Activated CD4-positive, alpha-beta T cell treated with anti-CD3 and anti-CD28 coated beads for 36 hours (primary cell): Measurements from ENCODE around the gene GLIS2. TPM values are rescaled to one million over a fixed set of nuclear protein-coding genes. Genes with fewer than 3 reads are reported as not detected.
"Not testable (repeated sequence)": the region's sequence is repeated elsewhere in the genome, so short reads cannot be mapped to it uniquely, and the experiment has no call there.

Experiments used
- ATAC-seq: fragments of 200-7000 bp; cut with Tn5 transposase; one replicate; pipeline ENCODE4 v1.10.0; 2021; ENCODE audit warnings: mild to moderate bottlenecking, moderate library complexity
- CTCF ChIA-PET: fragments of 350-600 bp; sonication (Branson Sonifier 250); formaldehyde crosslinking; loops from one replicate; lab custom pipeline; 2021; ENCODE audit warnings: antibody characterized with exemption; lab: Charles Lee
- POLR2A ChIA-PET: fragments of 350-600 bp; sonication (Branson Sonifier 250); formaldehyde crosslinking; loops from one replicate; lab custom pipeline; 2021; ENCODE audit warnings: antibody characterized with exemption, inconsistent platforms; lab: Charles Lee
- DNase-seq: peaks from one replicate; pipeline ENCODE4 v3.0.0-alpha.2; 2020
- H3K27ac Mint-ChIP-seq: one replicate; pipeline ENCODE4 v1.8.0; 2021; ENCODE audit warnings: mixed read lengths
- H3K27me3 Mint-ChIP-seq: one replicate; pipeline ENCODE4 v1.8.0; 2021; ENCODE audit warnings: mixed read lengths
- H3K36me3 Mint-ChIP-seq: one replicate; pipeline ENCODE4 v1.8.0; 2021; ENCODE audit warnings: low read depth, mixed read lengths
- H3K4me1 Mint-ChIP-seq: one replicate; pipeline ENCODE4 v1.8.0; 2021; ENCODE audit warnings: mixed read lengths
- H3K4me3 Mint-ChIP-seq: one replicate; pipeline ENCODE4 v1.8.0; 2021; ENCODE audit warnings: mild to moderate bottlenecking, moderate library complexity, mixed read lengths
- H3K9me3 Mint-ChIP-seq: one replicate; pipeline ENCODE4 v1.8.0; 2021; ENCODE audit warnings: low read depth, mixed read lengths
- intact Hi-C, 2 experiments: fragments of 100-400 bp; cut with DNase I in 1 of 2; cut with micrococcal nuclease in 1 of 2; formaldehyde crosslinking; loops; one replicate each; pipeline versions ENCODE4 v1.14.2 to v1.15.1; 2022 to 2024; cut with DNase I, micrococcal nuclease
- total RNA-seq, 2 experiments: library from RNA; stranded (reverse); gene quantifications; one replicate each; pipeline ENCODE4 v1.2.3, GENCODE V29; 2021

Gene GLIS2
- total RNA-seq, 2 experiments from 2014 or later = 0.27 to 0.30 TPM

DNA sequence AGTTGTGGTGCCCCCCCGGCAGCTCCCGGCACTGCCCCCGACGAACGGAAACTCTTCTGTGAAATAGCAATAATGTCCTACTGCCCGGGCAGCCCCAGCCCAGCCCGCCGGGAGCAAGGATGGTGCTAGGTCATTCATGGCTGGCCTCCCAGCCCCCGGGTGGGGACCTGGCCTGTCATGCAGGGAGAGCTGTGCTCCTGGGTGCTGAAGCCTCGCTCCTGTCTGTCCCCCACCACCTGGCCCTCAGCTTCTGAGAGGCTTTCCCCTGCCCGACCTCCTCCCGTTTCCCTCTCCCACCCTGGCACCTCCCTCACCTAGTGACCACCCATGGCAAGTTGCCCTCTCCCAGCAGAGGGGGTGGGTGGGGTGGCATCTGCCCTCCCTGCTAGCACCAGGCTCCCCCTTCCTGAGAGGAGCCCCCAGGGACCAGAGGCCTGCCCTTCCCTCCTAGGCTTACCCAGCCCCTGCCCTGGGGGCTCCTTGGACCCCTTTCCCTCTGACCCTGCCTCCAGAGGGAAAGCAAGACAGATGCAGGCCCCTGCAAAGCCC, 21.7 kb downstream of the GLIS2 start:
- Mint-ChIP-seq H3K9me3 (no peaks in the 10 kb centered on the region), H3K27me3 (no peaks in the 10 kb centered on the region), H3K4me3 (no peak overlapping the region), H3K4me1 (no peaks in the 10 kb centered on the region), H3K27ac (no peak overlapping the region), H3K36me3 (no peaks in the 10 kb centered on the region)
- ATAC-seq = no peak
- ChIA-PET CTCF (no interaction called here), POLR2A (no interaction called here)
- DNase-seq = no peak
- intact Hi-C loops = no loop called here

DNA sequence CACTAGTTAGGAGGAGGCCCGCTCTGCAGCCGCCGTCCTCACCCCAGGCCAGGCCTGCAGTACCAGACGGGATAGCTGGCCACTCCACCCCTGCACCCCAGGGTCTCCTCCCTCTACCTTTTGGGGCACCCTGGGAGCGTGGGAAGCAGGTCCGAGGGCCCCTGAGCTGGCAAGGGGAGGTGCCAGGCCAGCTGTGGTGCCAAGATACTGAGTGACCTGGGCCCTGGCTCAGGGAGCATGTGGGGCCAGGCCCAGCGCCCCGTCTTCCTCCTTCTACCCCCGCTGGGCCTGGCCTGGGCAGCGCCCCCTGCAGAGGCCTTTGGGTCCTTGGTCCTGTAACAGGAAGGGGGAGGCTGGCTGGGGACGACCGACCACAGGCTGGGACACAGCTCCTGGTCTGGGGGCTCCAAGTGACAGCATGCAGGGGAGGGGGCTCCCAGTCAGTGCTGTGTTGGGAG, 22.3 kb downstream of the GLIS2 start:
- CTCF ChIA-PET = no interaction called here
- Mint-ChIP-seq H3K4me3 (no peak overlapping the region), H3K27me3 (no peaks in the 10 kb centered on the region), H3K36me3 (no peaks in the 10 kb centered on the region), H3K4me1 (no peaks in the 10 kb centered on the region), H3K27ac (no peak overlapping the region), H3K9me3 (no peaks in the 10 kb centered on the region)
- POLR2A ChIA-PET = no interaction called here
- intact Hi-C loops = no loop called here
- DNase-seq = no peak
- no peak for ATAC-seq

DNA sequence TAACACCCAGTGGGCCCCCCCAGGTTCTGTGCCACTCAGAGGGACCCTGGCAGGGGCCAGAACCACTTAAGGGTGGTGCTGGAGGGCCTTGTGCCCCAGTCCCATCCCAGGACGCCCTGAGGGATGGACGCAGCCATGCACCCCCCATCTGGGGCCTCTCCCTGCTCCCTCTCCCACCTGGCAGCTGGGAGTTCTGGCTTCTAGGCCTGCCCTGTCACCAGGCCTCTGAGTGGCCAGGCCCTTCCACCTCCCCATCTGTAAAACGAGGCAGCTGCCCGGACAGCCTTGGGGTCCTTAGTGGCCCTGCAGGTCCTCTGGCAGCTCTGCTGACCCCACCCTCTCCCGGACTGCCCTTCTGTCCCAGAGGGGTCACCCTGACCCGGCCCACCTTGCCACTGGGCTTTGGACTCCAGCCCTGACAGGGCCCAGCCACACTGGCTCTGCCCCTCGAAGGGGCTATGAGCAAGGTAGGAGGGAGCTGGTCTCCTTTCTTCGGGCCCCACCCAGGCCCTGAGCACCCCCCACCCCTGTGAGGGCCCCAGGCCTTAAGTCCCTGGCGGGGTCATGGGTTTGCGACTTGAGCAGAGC, 22.9 kb downstream of the GLIS2 start:
- H3K4me1 Mint-ChIP-seq = no peaks in the 10 kb centered on the region
- H3K4me3 Mint-ChIP-seq = no peak overlapping the region
- ChIA-PET CTCF (interaction anchor here (0.9 kb wide), 1 partner anchor 64 kb away, joined by 3 read pairs; no protein-coding TSS in a partner anchor), POLR2A (no interaction called here)
- no peak for DNase-seq
- H3K36me3 Mint-ChIP-seq = no peaks in the 10 kb centered on the region
- H3K27ac Mint-ChIP-seq = no peak overlapping the region
- intact Hi-C loops = no loop called here
- no peaks in the 10 kb centered on the region for H3K9me3 Mint-ChIP-seq
- H3K27me3 Mint-ChIP-seq = no peaks in the 10 kb centered on the region
- no peak for ATAC-seq

DNA sequence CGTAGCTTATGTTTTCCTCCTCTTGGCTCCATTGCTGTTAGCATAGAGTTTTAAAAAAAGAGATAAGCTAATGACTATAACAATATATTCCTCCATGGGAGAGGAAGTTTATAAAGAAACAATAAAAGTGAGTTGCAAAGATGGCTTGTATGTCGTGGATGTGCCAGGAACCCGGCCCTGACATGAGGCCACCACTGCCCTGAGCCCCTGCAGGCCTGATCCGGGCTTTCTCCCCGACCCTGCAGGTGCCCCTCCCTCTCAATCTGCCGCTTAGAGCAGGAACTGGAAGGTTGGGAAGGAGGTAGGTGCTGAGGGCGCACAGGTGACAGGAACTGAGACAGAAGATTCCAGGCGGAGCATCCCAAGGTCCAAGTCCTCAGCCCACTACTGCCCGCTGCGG, 23.6 kb downstream of the GLIS2 start:
- no peaks in the 10 kb centered on the region for H3K4me1 Mint-ChIP-seq
- no peaks in the 10 kb centered on the region for H3K9me3 Mint-ChIP-seq
- CTCF ChIA-PET = interaction anchor here (0.7 to 0.9 kb wide), 2 partner anchors 28 to 63 kb away, joined by 3 read pairs; no protein-coding TSS in a partner anchor
- intact Hi-C loops = no loop called here
- POLR2A ChIA-PET = no interaction called here
- DNase-seq = no peak
- H3K27ac Mint-ChIP-seq = no peak overlapping the region
- H3K27me3 Mint-ChIP-seq = no peaks in the 10 kb centered on the region
- H3K4me3 Mint-ChIP-seq = no peak overlapping the region
- no peak for ATAC-seq
- no peaks in the 10 kb centered on the region for H3K36me3 Mint-ChIP-seq

DNA sequence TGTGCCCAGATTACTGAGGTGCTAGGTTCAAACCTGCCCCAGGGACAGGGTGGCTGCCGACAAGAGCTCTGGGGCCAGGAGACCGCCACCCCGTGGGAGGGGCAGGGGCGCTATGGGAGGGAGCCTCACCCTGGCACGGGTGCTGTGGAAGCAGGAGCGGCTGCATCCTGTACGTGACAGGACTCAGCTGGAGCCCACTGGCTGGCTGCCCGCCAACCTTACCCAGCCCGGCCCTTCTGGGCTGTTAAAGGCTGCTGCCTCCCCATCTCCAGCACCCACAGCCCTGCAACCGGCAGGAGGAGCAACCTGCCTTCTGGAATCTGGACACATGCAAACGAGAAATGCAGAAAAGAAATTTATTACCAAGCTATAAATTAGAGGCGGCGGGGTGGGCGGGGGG, 24.0 kb downstream of the GLIS2 start:
- Mint-ChIP-seq H3K4me3 (no peak overlapping the region), H3K9me3 (no peaks in the 10 kb centered on the region), H3K27ac (no peak overlapping the region), H3K27me3 (no peaks in the 10 kb centered on the region), H3K4me1 (no peaks in the 10 kb centered on the region), H3K36me3 (no peaks in the 10 kb centered on the region)
- POLR2A ChIA-PET = no interaction called here
- no peak for ATAC-seq
- no peak for DNase-seq
- CTCF ChIA-PET = interaction anchor here (0.5 to 0.7 kb wide), 2 partner anchors 29 to 496 kb away, joined by 3 read pairs; no protein-coding TSS in a partner anchor
- intact Hi-C loops = no loop called here

DNA sequence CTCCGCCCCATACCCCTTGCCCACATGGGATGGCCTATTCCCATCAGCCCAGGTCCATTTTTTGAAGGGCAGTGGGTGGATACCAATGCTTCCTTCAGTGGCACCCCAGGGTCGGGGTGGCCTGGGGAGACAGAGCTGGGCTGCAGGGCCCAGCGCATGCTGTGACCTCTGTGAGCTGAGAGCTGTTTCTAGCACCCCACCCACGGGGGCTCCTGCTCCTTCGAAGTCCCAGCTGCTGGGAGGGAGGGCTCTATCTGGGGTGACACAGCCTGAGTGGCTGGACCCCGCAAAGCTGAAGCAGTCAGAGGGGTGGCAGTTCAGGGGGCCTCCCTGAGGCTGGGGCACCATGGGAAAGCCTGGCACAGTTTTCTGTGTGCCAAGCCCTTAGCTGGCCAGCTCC, 24.6 kb downstream of the GLIS2 start:
- no peaks in the 10 kb centered on the region for H3K9me3 Mint-ChIP-seq
- DNase-seq = no peak

DNA sequence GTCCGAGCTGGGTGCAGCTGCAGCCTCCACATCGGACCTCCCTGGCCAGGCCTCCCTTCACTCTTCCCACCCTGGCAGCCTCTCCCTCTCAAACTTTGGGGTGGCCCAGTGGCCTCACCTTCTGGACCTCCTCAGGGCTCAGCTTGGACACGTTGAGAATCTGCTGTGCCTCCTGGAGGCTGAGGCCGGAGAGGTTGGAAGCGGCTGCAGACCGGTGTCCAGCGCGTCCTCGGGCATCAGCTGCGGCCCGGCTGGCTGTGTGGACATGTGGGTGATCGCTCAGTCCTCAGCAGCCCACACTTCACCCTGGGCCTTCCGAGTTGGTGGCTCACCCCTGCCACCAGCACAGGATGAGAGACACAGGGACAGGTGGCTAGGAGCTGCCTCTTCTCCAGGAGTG, 25.4 kb downstream of the GLIS2 start:
- DNase-seq (no peak), ATAC-seq (no peak)
- Mint-ChIP-seq H3K27ac (no peak overlapping the region), H3K36me3 (no peaks in the 10 kb centered on the region), H3K9me3 (no peaks in the 10 kb centered on the region), H3K27me3 (no peaks in the 10 kb centered on the region), H3K4me1 (no peaks in the 10 kb centered on the region), H3K4me3 (no peak overlapping the region)
- ChIA-PET CTCF (interaction anchor here (1.1 kb wide), 1 partner anchor 61 kb away, joined by 6 read pairs; no protein-coding TSS in a partner anchor), POLR2A (no interaction called here)
- intact Hi-C loops = no loop called here

More for the DNA sequence above, 24.6 kb downstream of the GLIS2 start:
- intact Hi-C loops = no loop called here
- Mint-ChIP-seq H3K4me1 (no peaks in the 10 kb centered on the region), H3K27me3 (no peaks in the 10 kb centered on the region), H3K36me3 (no peaks in the 10 kb centered on the region), H3K4me3 (no peak overlapping the region), H3K27ac (no peak overlapping the region)
- no peak for ATAC-seq
- POLR2A ChIA-PET = no interaction called here
- CTCF ChIA-PET = interaction anchor here (0.5 to 1.1 kb wide), 2 partner anchors 62 to 497 kb away, joined by 3 to 6 read pairs; no protein-coding TSS in a partner anchor

DNA sequence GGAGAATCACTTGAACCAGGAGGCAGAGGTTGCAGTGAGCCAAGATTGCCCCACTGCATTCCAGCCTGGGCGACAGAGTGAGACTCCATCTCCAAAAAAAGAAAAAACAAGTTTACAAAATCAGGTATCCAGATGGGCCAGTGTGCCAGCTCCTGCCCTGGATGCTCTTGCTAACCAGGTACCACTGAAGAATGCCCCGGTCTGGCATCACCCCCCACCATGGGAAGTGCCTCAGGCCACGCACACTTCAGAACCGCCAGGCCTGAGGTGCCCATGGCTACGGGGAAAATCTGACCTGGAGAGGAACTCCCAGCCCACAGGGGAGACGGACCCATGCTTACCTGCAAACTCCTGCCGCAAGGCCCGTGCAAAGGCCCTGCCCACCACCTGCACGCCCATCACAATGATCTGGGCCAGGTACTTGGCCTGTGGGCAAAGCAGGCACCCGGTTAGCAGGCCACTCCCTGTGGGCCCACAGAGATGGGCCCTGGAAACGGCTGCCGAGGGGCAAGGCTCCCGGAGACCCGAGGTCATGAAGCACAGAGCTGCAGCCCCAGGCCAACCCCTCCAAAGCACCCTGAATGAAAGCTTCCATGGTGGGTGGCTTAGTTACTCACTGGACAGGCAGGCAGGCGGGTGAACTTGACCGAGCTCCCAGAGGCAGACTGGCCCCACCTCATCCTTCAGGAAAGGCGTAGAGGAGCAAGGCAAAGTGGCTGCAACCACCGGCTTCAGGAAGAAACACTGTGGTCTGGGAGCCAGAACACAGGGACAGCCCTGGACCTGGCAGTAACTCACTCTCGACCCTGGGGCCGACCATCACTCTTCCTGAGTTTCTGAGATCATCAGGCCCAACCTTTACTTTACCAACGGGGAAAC, 27.2 kb downstream of the GLIS2 start:
- DNase-seq = no peak
- H3K36me3 Mint-ChIP-seq = peaks cover under 1% of the 10 kb centered on the region
- no peak overlapping the region for H3K27ac Mint-ChIP-seq
- intact Hi-C loops = no loop called here
- ChIA-PET POLR2A (no interaction called here), CTCF (interaction anchor here (0.6 to 0.8 kb wide), 4 partner anchors 13 to 272 kb away, joined by 3 read pairs; partner anchors contain the start of gene UBALD1)
- ATAC-seq = no peak
- H3K27me3 Mint-ChIP-seq = no peaks in the 10 kb centered on the region
- H3K9me3 Mint-ChIP-seq = no peaks in the 10 kb centered on the region
- H3K4me1 Mint-ChIP-seq = peaks cover 3% of the 10 kb centered on the region
- H3K4me3 Mint-ChIP-seq = no peak overlapping the region

DNA sequence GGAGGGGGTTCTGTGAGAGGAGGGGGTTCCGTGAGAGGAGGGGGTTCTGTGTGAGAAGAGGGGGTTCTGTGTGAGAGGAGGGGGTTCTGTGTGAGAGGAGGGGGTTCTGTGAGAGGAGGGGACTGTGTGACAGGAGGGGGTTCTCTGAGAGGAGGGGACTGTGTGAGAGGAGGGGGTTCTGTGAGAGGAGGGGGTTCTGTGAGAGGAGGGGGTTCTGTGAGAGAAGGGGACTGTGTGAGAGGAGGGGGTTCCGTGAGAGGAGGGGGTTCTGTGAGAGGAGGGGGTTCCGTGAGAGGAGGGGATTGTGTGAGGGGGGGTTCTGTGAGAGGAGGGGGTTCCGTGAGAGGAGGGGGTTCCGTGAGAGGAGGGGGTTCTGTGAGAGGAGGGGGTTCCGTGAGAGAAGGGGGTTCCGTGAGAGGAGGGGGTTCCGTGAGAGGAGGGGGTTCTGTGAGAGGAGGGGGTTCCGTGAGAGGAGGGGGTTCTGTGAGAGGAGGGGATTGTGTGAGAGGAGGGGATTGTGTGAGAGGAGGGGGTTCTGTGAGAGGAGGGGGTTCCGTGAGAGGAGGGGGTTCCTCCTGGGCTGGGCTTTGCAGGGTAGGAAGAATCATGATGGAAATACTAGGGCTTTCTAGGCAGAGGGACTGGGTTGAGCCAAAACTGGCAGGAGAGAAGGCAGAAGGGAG, 28.6 kb downstream of the GLIS2 start:
- DNase-seq, H3K9me3 Mint-ChIP-seq, intact Hi-C loops, H3K4me3 Mint-ChIP-seq, H3K4me1 Mint-ChIP-seq, H3K36me3 Mint-ChIP-seq, H3K27ac Mint-ChIP-seq, ATAC-seq, H3K27me3 Mint-ChIP-seq: not testable (repeated sequence)
- ChIA-PET POLR2A (interaction anchor here (0.5 kb wide), 1 partner anchor 13 kb away, joined by 3 read pairs; no protein-coding TSS in a partner anchor), CTCF (interaction anchor here (0.8 kb wide), 1 partner anchor 14 kb away, joined by 3 read pairs; no protein-coding TSS in a partner anchor)

DNA sequence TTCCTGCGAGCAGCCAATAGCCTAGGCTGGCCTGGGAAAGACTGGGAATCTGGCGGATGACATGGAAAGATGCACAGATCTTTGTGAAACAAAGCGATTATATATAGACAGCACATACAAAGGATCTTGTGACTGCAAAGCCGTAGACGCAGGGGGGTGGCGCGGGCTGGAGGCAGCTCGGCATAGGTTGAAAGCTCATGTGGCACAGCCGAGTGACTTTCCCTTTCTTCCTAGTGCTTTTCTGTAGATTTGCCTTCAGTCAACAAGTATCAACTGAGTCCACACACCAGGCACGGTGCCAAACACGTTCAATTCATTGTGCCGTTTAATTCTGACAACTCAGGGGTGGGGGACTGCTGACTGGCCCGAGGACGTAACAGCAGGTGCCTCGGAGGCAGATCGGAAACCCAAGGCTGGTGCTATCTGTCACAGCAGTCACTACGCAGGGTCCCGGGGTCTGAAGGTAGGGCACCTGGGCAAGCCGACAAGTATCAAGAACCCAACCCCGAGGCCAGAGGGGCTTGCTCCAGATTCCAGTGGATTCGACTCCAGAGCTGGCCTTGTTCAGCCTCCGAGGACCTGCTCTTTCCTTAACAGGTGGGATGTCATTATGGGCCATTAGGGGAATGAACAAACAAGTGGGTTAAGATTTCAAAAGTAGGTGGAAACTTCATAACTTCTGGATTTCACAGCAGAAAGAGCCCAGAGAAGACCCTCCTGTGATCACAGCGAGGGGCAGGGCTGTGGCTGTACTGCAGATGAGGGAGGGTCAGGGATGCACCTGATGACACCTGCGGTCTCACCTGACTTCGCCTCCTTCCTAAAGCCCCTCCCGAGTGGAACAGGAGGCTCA, 29.3 kb downstream of the GLIS2 start:
- no peak for DNase-seq
- POLR2A ChIA-PET = interaction anchor here (0.5 to 1.1 kb wide), 2 partner anchors 10 to 13 kb away, joined by 3 to 7 read pairs; no protein-coding TSS in a partner anchor
- CTCF ChIA-PET = interaction anchor here (0.7 to 1.6 kb wide), 4 partner anchors 15 to 72 kb away, joined by 3 to 5 read pairs (median 3); no protein-coding TSS in a partner anchor

More for the DNA sequence above, 29.3 kb downstream of the GLIS2 start:
- no peaks in the 10 kb centered on the region for H3K27me3 Mint-ChIP-seq
- no peak overlapping the region for H3K27ac Mint-ChIP-seq
- H3K9me3 Mint-ChIP-seq = no peaks in the 10 kb centered on the region
- no peak for ATAC-seq
- H3K36me3 Mint-ChIP-seq = peaks cover 5% of the 10 kb centered on the region
- H3K4me3 Mint-ChIP-seq = no peak overlapping the region
- H3K4me1 Mint-ChIP-seq = peaks cover 13% of the 10 kb centered on the region
- intact Hi-C loops = no loop called here
